Activated B cell treated with CpG ODN at 0.5 μM for 24 hours (primary cell): ENCODE results near the gene TULP1. TPM values are rescaled to one million over a fixed set of nuclear protein-coding genes. Genes with fewer than 3 reads are reported as not detected.
A peak's percentile ranks its signal among the peaks of the same experiment; 100 is the strongest.

Experiments
- ATAC-seq: fragments of 200-7000 bp; cut with Tn5 transposase; one replicate; pipeline ENCODE4 v1.10.0; 2021; ENCODE audit warnings: low read depth, mild to moderate bottlenecking, moderate library complexity
- CTCF ChIA-PET: fragments of 350-600 bp; sonication (Branson Sonifier 250); formaldehyde crosslinking; loops from one replicate; lab custom pipeline; 2021; ENCODE audit warnings: antibody characterized with exemption; lab: Charles Lee
- POLR2A ChIA-PET: fragments of 350-600 bp; sonication (Branson Sonifier 250); formaldehyde crosslinking; loops from one replicate; lab custom pipeline; 2021; ENCODE audit warnings: antibody characterized with exemption; lab: Charles Lee
- DNase-seq: peaks from one replicate; pipeline ENCODE4 v3.0.0; 2022
- H3K27ac Mint-ChIP-seq: one replicate; pipeline ENCODE4 v1.8.0; 2020; ENCODE audit warnings: mixed read lengths
- H3K27me3 Mint-ChIP-seq: one replicate; pipeline ENCODE4 v1.8.0; 2021; ENCODE audit warnings: mixed read lengths
- H3K36me3 Mint-ChIP-seq: one replicate; pipeline ENCODE4 v1.8.0; 2021; ENCODE audit warnings: low read depth, mixed read lengths
- H3K4me1 Mint-ChIP-seq: one replicate; pipeline ENCODE4 v1.8.0; 2021; ENCODE audit warnings: mixed read lengths
- H3K4me3 Mint-ChIP-seq: one replicate; pipeline ENCODE4 v1.8.0; 2020; ENCODE audit warnings: mild to moderate bottlenecking, mixed read lengths
- H3K9me3 Mint-ChIP-seq: one replicate; pipeline ENCODE4 v1.8.0; 2020; ENCODE audit warnings: mixed read lengths
- CTCF ChIP-seq: fragments of 200-600 bp; IDR thresholded peaks from one replicate; pipeline ENCODE4 v1.8.0; 2022; ENCODE audit warnings: antibody characterized with exemption, mild to moderate bottlenecking
- intact Hi-C: fragments of 100-400 bp; cut with micrococcal nuclease; formaldehyde crosslinking; loops from one replicate; pipeline ENCODE4 v1.15.1; 2024
- total RNA-seq: library from RNA; stranded (reverse); gene quantifications from 2 replicates; pipeline ENCODE4 v1.2.3, GENCODE V29; 2022

The TULP1 gene
- total RNA-seq, 1 donor from 2014 or later, result not detected

- H3K27me3 Mint-ChIP-seq, result no peaks in the 10 kb centered on the region
- H3K27ac Mint-ChIP-seq, result no peak overlapping the region
- ATAC-seq, result no peak
- intact Hi-C loops, result no loop called here
- no peaks in the 10 kb centered on the region for H3K9me3 Mint-ChIP-seq
- no peak overlapping the region for H3K4me3 Mint-ChIP-seq
- TF ChIP-seq CTCF, result no peak
- CTCF ChIA-PET, result no interaction called here
- no peak for DNase-seq
- POLR2A ChIA-PET, result interaction anchor here (0.6 kb wide), 1 partner anchor 66 kb away, joined by 9 read pairs; no protein-coding TSS in a partner anchor
- peaks cover 55% of the 10 kb centered on the region for H3K36me3 Mint-ChIP-seq
- H3K4me1 Mint-ChIP-seq, result peaks cover 12% of the 10 kb centered on the region
Measured at GRCh38 chr6:35463292-35463691, 49.4 kb downstream of the TULP1 start.

- no peak for DNase-seq
- POLR2A ChIA-PET, result interaction anchor here (0.5 kb wide), 1 partner anchor 652 kb away, joined by 9 read pairs; no protein-coding TSS in a partner anchor
- ATAC-seq, result no peak
- no peak for TF ChIP-seq CTCF
- H3K9me3 Mint-ChIP-seq, result no peaks in the 10 kb centered on the region
- CTCF ChIA-PET, result no interaction called here
- no peaks in the 10 kb centered on the region for H3K27me3 Mint-ChIP-seq
- H3K27ac Mint-ChIP-seq, result no peak overlapping the region
- intact Hi-C loops, result no loop called here
- no peaks in the 10 kb centered on the region for H3K4me1 Mint-ChIP-seq
- H3K36me3 Mint-ChIP-seq, result peaks cover 51% of the 10 kb centered on the region
- no peak overlapping the region for H3K4me3 Mint-ChIP-seq
Measured at GRCh38 chr6:35461270-35461669, 51.4 kb downstream of the TULP1 start.

GRCh38 chr6:35457907-35458306 is 54.8 kb downstream of the TULP1 start:
- H3K36me3 Mint-ChIP-seq, result peaks cover 45% of the 10 kb centered on the region
- no peaks in the 10 kb centered on the region for H3K27me3 Mint-ChIP-seq
- intact Hi-C loops, result no loop called here
- H3K9me3 Mint-ChIP-seq, result no peaks in the 10 kb centered on the region
- DNase-seq, result no peak
- POLR2A ChIA-PET, result interaction anchor here (0.6 kb wide), 1 partner anchor 109 kb away, joined by 5 read pairs; no protein-coding TSS in a partner anchor
- no peak for ATAC-seq
- CTCF ChIA-PET, result interaction anchor here (1.2 kb wide), 1 partner anchor 114 kb away, joined by 3 read pairs; no protein-coding TSS in a partner anchor
- peaks cover 11% of the 10 kb centered on the region for H3K4me1 Mint-ChIP-seq
- H3K27ac Mint-ChIP-seq, result no peak overlapping the region
- no peak for TF ChIP-seq CTCF
- H3K4me3 Mint-ChIP-seq, result no peak overlapping the region

GRCh38 chr6:35454391-35455110 is 58.1 kb downstream of the TULP1 start:
- H3K27me3 Mint-ChIP-seq, result no peaks in the 10 kb centered on the region
- H3K4me1 Mint-ChIP-seq, result peaks cover 23% of the 10 kb centered on the region
- DNase-seq (no peak), ATAC-seq (no peak)
- CTCF ChIA-PET, result interaction anchor here (1.0 to 1.9 kb wide), 3 partner anchors 13 to 127 kb away, joined by 3 to 5 read pairs (median 4); partner anchors contain the start of genes PPARD and RPL10A
- H3K27ac Mint-ChIP-seq, result no peak overlapping the region
- peak overlapping the region; percentile 9 for H3K4me3 Mint-ChIP-seq
- TF ChIP-seq CTCF, result no peak
- POLR2A ChIA-PET, result interaction anchor here (1.5 kb wide), 1 partner anchor 13 kb away, joined by 5 read pairs; the partner anchor contains the start of gene RPL10A
- intact Hi-C loops, result no loop called here
- peaks cover 25% of the 10 kb centered on the region for H3K36me3 Mint-ChIP-seq
- H3K9me3 Mint-ChIP-seq, result no peaks in the 10 kb centered on the region

- peaks cover 27% of the 10 kb centered on the region for H3K4me1 Mint-ChIP-seq
- intact Hi-C loops, result no loop called here
- peaks cover 16% of the 10 kb centered on the region for H3K36me3 Mint-ChIP-seq
- ChIA-PET CTCF (interaction anchor here (1.9 to 3.3 kb wide), 3 partner anchors 14 to 110 kb away, joined by 5 to 35 read pairs (median 15); partner anchors contain the start of genes PPARD and RPL10A), POLR2A (interaction anchor here (0.5 to 1.8 kb wide), 3 partner anchors 110 to 153 kb away, joined by 3 to 17 read pairs (median 5); partner anchors contain the start of gene PPARD)
- H3K9me3 Mint-ChIP-seq, result no peaks in the 10 kb centered on the region
- no peak for ATAC-seq
- no peak overlapping the region for H3K27ac Mint-ChIP-seq
- DNase-seq, result no peak
- TF ChIP-seq CTCF, result no peak
- H3K27me3 Mint-ChIP-seq, result no peaks in the 10 kb centered on the region
- H3K4me3 Mint-ChIP-seq, result peak overlapping the region; percentile 71
Measured at GRCh38 chr6:35453236-35453635, 59.5 kb downstream of the TULP1 start.
